GM06990 (cell line): ENCODE data around the gene ULBP1.
"Not testable (repeated sequence)": the region's sequence is repeated elsewhere in the genome, so short reads cannot be mapped to it uniquely, and the experiment has no call there.

Experiments used
- DNase-seq: peaks from one replicate; pipeline ENCODE4 v3.0.0-alpha.2; 2011; ENCODE audit not compliant: insufficient read length; ENCODE audit errors: extremely low read depth
- H3K27me3 ChIP-seq: replicated peaks from 2 replicates; pipeline ENCODE4 v1.6.0; 2011; ENCODE audit warnings: low read length; ENCODE audit not compliant: control insufficient read depth, insufficient read depth
- H3K36me3 ChIP-seq: 2 replicates; pipeline ENCODE4 v1.5.1; 2011; ENCODE audit warnings: low read length; ENCODE audit not compliant: control insufficient read depth, insufficient read depth
- H3K4me3 ChIP-seq: replicated peaks from 2 replicates; pipeline ENCODE4 v1.5.1; 2011; ENCODE audit warnings: low read depth, mild to moderate bottlenecking, control low read depth, low read length
- CTCF ChIP-seq: IDR thresholded peaks from 2 replicates; pipeline ENCODE4 v1.5.1; 2011; ENCODE audit warnings: low read length, control low read depth, mild to moderate bottlenecking, inconsistent platforms; ENCODE audit not compliant: insufficient read depth, poor library complexity, severe bottlenecking

ULBP1 gene

GRCh38 chr6:150018846-150019580 is 55.3 kb downstream of the ULBP1 start:
- Histone ChIP-seq H3K4me3 (no peak overlapping the region), H3K36me3 (no peaks in the 10 kb centered on the region), H3K27me3 (no peaks in the 10 kb centered on the region; the same call in 1 of the 2 replicates)
- no peak for DNase-seq
- TF ChIP-seq CTCF: no peak

- H3K27me3 ChIP-seq, H3K36me3 ChIP-seq, H3K4me3 ChIP-seq, DNase-seq: not testable (repeated sequence)
Measured at GRCh38 chr6:150021870-150022269, 58.1 kb downstream of the ULBP1 start.
